Measurements from ENCODE around the gene CLDN10. TPM values are rescaled to one million over a fixed set of nuclear protein-coding genes. Genes with fewer than 3 reads are reported as not detected.
"Not testable (repeated sequence)": the region's sequence is repeated elsewhere in the genome, so short reads cannot be mapped to it uniquely, and the experiment has no call there.

Gene CLDN10
- total RNA-seq, 1 donor: not detected

GRCh38 chr13:95512424-95512823, 40.1 kb upstream of the CLDN10 start:
- Histone ChIP-seq H2AFZ (ENCODE audit: low read length) (no peak overlapping the region), H4K20me1 (ENCODE audit: insufficient read depth, low read length) (no peaks in the 10 kb centered on the region), H3K79me2 (ENCODE audit: insufficient read depth, low read length) (no peaks in the 10 kb centered on the region), H3K4me2 (ENCODE audit: insufficient read depth, low read length) (no peak overlapping the region), H3K4me3 (ENCODE audit: insufficient read depth, low read length) (no peak overlapping the region), H3K9me3 (ENCODE audit: low read depth, low read length) (no peaks in the 10 kb centered on the region), H3K4me1 (ENCODE audit: insufficient read depth, low read length) (peaks cover 15% of the 10 kb centered on the region), H3K36me3 (ENCODE audit: insufficient read depth, low read length) (no peaks in the 10 kb centered on the region), H3K27ac (ENCODE audit: low read depth, low read length) (no peak overlapping the region), H3K27me3 (ENCODE audit: insufficient read depth, low read length) (peaks cover 37% of the 10 kb centered on the region)
- no peak for TF ChIP-seq CTCF (IDR thresholded peaks at IDR 0.05; ENCODE audit: extremely low read depth, low read depth, low read length)
- no peak for DNase-seq (ENCODE audit: insufficient read length, low spot score, missing footprints)

- no peak overlapping the region for H3K27ac ChIP-seq (ENCODE audit: low read depth, low read length)
- peaks cover 40% of the 10 kb centered on the region for H3K27me3 ChIP-seq (ENCODE audit: insufficient read depth, low read length)
- H3K4me3 ChIP-seq (ENCODE audit: insufficient read depth, low read length): no peak overlapping the region
- H3K9me3 ChIP-seq (ENCODE audit: low read depth, low read length): no peaks in the 10 kb centered on the region
- no peaks in the 10 kb centered on the region for H4K20me1 ChIP-seq (ENCODE audit: insufficient read depth, low read length)
- no peak overlapping the region for H3K4me2 ChIP-seq (ENCODE audit: insufficient read depth, low read length)
- H3K79me2 ChIP-seq (ENCODE audit: insufficient read depth, low read length): no peaks in the 10 kb centered on the region
- no peaks in the 10 kb centered on the region for H3K36me3 ChIP-seq (ENCODE audit: insufficient read depth, low read length)
- no peak overlapping the region for H2AFZ ChIP-seq (ENCODE audit: low read length)
- no peak for TF ChIP-seq CTCF (IDR thresholded peaks at IDR 0.05; ENCODE audit: extremely low read depth, low read depth, low read length)
- H3K4me1 ChIP-seq (ENCODE audit: insufficient read depth, low read length): peaks cover 15% of the 10 kb centered on the region
- DNase-seq (ENCODE audit: insufficient read length, low spot score, missing footprints): no peak
Measured at GRCh38 chr13:95512957-95513356, 39.6 kb upstream of the CLDN10 start.

- not testable (repeated sequence) for H4K20me1 ChIP-seq (ENCODE audit: insufficient read depth, low read length); H2AFZ ChIP-seq (ENCODE audit: low read length); H3K36me3 ChIP-seq (ENCODE audit: insufficient read depth, low read length); H3K4me3 ChIP-seq (ENCODE audit: insufficient read depth, low read length); DNase-seq (ENCODE audit: insufficient read length, low spot score, missing footprints); H3K4me2 ChIP-seq (ENCODE audit: insufficient read depth, low read length); H3K4me1 ChIP-seq (ENCODE audit: insufficient read depth, low read length); H3K27ac ChIP-seq (ENCODE audit: low read depth, low read length); H3K9me3 ChIP-seq (ENCODE audit: low read depth, low read length); H3K79me2 ChIP-seq (ENCODE audit: insufficient read depth, low read length)
- H3K27me3 ChIP-seq (ENCODE audit: insufficient read depth, low read length): peaks cover 48% of the 10 kb centered on the region
Measured at GRCh38 chr13:95515606-95516005, 36.9 kb upstream of the CLDN10 start.

GRCh38 chr13:95516021-95516420, 36.5 kb upstream of the CLDN10 start:
- H3K27me3 ChIP-seq (ENCODE audit: insufficient read depth, low read length): peaks cover 48% of the 10 kb centered on the region
- H3K36me3 ChIP-seq (ENCODE audit: insufficient read depth, low read length): no peaks in the 10 kb centered on the region
- H3K79me2 ChIP-seq (ENCODE audit: insufficient read depth, low read length): no peaks in the 10 kb centered on the region
- H3K4me2 ChIP-seq (ENCODE audit: insufficient read depth, low read length): no peak overlapping the region
- H2AFZ ChIP-seq (ENCODE audit: low read length): no peak overlapping the region
- no peaks in the 10 kb centered on the region for H3K9me3 ChIP-seq (ENCODE audit: low read depth, low read length)
- DNase-seq (ENCODE audit: insufficient read length, low spot score, missing footprints): no peak
- H4K20me1 ChIP-seq (ENCODE audit: insufficient read depth, low read length): no peaks in the 10 kb centered on the region
- H3K27ac ChIP-seq (ENCODE audit: low read depth, low read length): no peak overlapping the region
- TF ChIP-seq CTCF (IDR thresholded peaks at IDR 0.05; ENCODE audit: extremely low read depth, low read depth, low read length): no peak
- no peaks in the 10 kb centered on the region for H3K4me1 ChIP-seq (ENCODE audit: insufficient read depth, low read length)
- H3K4me3 ChIP-seq (ENCODE audit: insufficient read depth, low read length): no peak overlapping the region

Measured in osteoblast (primary cell).